ENCODE measurements around the gene DUSP19.
A peak's percentile ranks its signal among the peaks of the same experiment; 100 is the strongest.

Gene DUSP19

GRCh38 chr2:183063083-183063482, 15.5 kb upstream of the DUSP19 start:
- no peak for DNase-seq (ENCODE audit: low spot score)
- FAIRE-seq: no peak

GRCh38 chr2:183068561-183068960, 10.0 kb upstream of the DUSP19 start:
- FAIRE-seq (peak; percentile 42), DNase-seq (ENCODE audit: low spot score) (no peak)

- DNase-seq (ENCODE audit: low spot score) (no peak), FAIRE-seq (no peak)
These were observed 9.4 kb upstream of the DUSP19 start for GRCh38 chr2:183069174-183069573.

GRCh38 chr2:183070942-183071844, 7.4 kb upstream of the DUSP19 start:
- FAIRE-seq (no peak), DNase-seq (ENCODE audit: low spot score) (no peak)

GRCh38 chr2:183072177-183072576, 6.4 kb upstream of the DUSP19 start:
- FAIRE-seq (no peak), DNase-seq (ENCODE audit: low spot score) (no peak)

GRCh38 chr2:183078163-183078463, 434 bp upstream of the DUSP19 start:
- DNase-seq (ENCODE audit: low spot score) (no peak), FAIRE-seq (peak; percentile 40)

- DNase-seq (ENCODE audit: low spot score) (no peak), FAIRE-seq (no peak)
These were observed 710 bp downstream of the DUSP19 start for GRCh38 chr2:183079139-183079775.

- DNase-seq (ENCODE audit: low spot score): no peak
- no peak for FAIRE-seq
These were observed 3.4 kb downstream of the DUSP19 start for GRCh38 chr2:183081911-183082310.

- FAIRE-seq: peak; percentile 17
These were observed 9.5 kb downstream of the DUSP19 start for GRCh38 chr2:183088061-183088460.

GRCh38 chr2:183089192-183089851, 10.8 kb downstream of the DUSP19 start:
- no peak for FAIRE-seq
- no peak for DNase-seq (ENCODE audit: low spot score)

More at GRCh38 chr2:183088061-183088460, 9.5 kb downstream of the DUSP19 start:
- no peak for DNase-seq (ENCODE audit: low spot score)

- no peak for DNase-seq (ENCODE audit: low spot score)
- FAIRE-seq: no peak
These were observed 12.9 kb downstream of the DUSP19 start for GRCh38 chr2:183091318-183091953.

- DNase-seq (ENCODE audit: low spot score) (no peak), FAIRE-seq (no peak)
These were observed 13.4 kb downstream of the DUSP19 start for GRCh38 chr2:183091954-183092345.

- DNase-seq (ENCODE audit: low spot score) (no peak), FAIRE-seq (no peak)
These were observed 15.5 kb downstream of the DUSP19 start for GRCh38 chr2:183093857-183094657.

GRCh38 chr2:183105402-183106134, 27.0 kb downstream of the DUSP19 start:
- no peak for FAIRE-seq
- no peak for DNase-seq (ENCODE audit: low spot score)

- DNase-seq (ENCODE audit: low spot score): no peak
These were observed 34.0 kb downstream of the DUSP19 start for GRCh38 chr2:183112577-183112976.

GRCh38 chr2:183113630-183114029, 35.1 kb downstream of the DUSP19 start:
- no peak for FAIRE-seq

More at GRCh38 chr2:183112577-183112976, 34.0 kb downstream of the DUSP19 start:
- FAIRE-seq: no peak

GRCh38 chr2:183117226-183117625, 38.7 kb downstream of the DUSP19 start:
- DNase-seq (ENCODE audit: low spot score) (no peak), FAIRE-seq (no peak)

More at GRCh38 chr2:183113630-183114029, 35.1 kb downstream of the DUSP19 start:
- no peak for DNase-seq (ENCODE audit: low spot score)

GRCh38 chr2:183123117-183123958, 44.8 kb downstream of the DUSP19 start:
- no peak for DNase-seq (ENCODE audit: low spot score)
- no peak for FAIRE-seq

GRCh38 chr2:183123959-183124221, 45.3 kb downstream of the DUSP19 start:
- FAIRE-seq (no peak), DNase-seq (ENCODE audit: low spot score) (no peak)

Data from urothelium cell line (cell line).